ENCODE data around the gene REEP6. TPM values are rescaled to one million over a fixed set of nuclear protein-coding genes. Genes with fewer than 3 reads are reported as not detected.

The REEP6 gene
- total and polyA plus RNA-seq, 4 donors = 2.5 to 7.6 (median 4.9) TPM

DNA sequence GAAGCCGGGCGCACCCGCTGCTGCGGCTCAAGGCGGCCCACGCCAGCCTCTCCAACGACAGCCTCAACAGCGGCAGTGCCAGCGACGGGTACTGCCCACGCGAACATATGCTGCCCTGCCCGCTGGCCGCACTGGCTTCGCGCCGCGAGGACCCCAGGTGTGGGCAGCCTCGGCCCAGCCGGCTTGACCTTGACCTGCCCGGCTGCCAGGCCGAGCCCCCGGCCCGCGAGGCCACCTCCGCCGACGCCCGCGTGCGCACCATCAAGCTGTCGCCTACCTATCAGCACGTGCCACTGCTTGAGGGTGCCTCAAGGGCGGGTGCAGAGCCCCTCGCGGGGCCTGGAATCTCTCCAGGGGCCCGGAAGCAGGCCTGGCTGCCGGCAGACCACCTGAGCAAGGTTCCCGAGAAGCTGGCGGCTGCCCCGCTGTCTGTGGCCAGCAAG lies 24.9 kb upstream of the REEP6 start:
- H3K4me3 ChIP-seq = no peak overlapping the region
- H3K9ac ChIP-seq (ENCODE audit: insufficient read depth in 1 of 2, low read length in 2 of 2) = no peak overlapping the region
- peaks cover 0 to 49% (median 9%) of the 10 kb centered on the region in 5 donors for H3K4me1 ChIP-seq (ENCODE audit: control insufficient read depth in 5 of 5, insufficient read depth in 5 of 5, low read length in 5 of 5)
- 36 to 53% methylated on average over 37 to 41 of the region's 41 CpGs for whole genome bisulfite sequencing, 2 donors
- ATAC-seq (ENCODE audit: insufficient read depth, low FRiP score) (no peak), DNase-seq (no peak)
- H3K27me3 ChIP-seq (ENCODE audit: control insufficient read depth in 3 of 3, insufficient read depth in 3 of 3, low read length in 2 of 3) = peaks cover 14 to 21% (median 16%) of the 10 kb centered on the region in 3 donors
- peaks cover 0 to 10% (median 0%) of the 10 kb centered on the region in 4 donors for H3K9me3 ChIP-seq (ENCODE audit: control insufficient read depth in 4 of 4, insufficient read depth in 3 of 4, low read length in 3 of 4)
- H3K27ac ChIP-seq (ENCODE audit: low read depth in 1 of 2, low read length in 1 of 2) = no peak overlapping the region
- TF ChIP-seq, protein P1, sequence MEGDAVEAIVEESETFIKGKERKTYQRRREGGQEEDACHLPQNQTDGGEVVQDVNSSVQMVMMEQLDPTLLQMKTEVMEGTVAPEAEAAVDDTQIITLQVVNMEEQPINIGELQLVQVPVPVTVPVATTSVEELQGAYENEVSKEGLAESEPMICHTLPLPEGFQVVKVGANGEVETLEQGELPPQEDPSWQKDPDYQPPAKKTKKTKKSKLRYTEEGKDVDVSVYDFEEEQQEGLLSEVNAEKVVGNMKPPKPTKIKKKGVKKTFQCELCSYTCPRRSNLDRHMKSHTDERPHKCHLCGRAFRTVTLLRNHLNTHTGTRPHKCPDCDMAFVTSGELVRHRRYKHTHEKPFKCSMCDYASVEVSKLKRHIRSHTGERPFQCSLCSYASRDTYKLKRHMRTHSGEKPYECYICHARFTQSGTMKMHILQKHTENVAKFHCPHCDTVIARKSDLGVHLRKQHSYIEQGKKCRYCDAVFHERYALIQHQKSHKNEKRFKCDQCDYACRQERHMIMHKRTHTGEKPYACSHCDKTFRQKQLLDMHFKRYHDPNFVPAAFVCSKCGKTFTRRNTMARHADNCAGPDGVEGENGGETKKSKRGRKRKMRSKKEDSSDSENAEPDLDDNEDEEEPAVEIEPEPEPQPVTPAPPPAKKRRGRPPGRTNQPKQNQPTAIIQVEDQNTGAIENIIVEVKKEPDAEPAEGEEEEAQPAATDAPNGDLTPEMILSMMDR (IDR thresholded peaks at IDR 0.05; ENCODE audit: control extremely low read depth, extremely low read depth) = no peak
- H3K36me3 ChIP-seq (ENCODE audit: control insufficient read depth in 4 of 4, insufficient read depth in 4 of 4, low read length in 4 of 4) = peaks cover 0 to under 1% (median 0%) of the 10 kb centered on the region in 4 donors

DNA sequence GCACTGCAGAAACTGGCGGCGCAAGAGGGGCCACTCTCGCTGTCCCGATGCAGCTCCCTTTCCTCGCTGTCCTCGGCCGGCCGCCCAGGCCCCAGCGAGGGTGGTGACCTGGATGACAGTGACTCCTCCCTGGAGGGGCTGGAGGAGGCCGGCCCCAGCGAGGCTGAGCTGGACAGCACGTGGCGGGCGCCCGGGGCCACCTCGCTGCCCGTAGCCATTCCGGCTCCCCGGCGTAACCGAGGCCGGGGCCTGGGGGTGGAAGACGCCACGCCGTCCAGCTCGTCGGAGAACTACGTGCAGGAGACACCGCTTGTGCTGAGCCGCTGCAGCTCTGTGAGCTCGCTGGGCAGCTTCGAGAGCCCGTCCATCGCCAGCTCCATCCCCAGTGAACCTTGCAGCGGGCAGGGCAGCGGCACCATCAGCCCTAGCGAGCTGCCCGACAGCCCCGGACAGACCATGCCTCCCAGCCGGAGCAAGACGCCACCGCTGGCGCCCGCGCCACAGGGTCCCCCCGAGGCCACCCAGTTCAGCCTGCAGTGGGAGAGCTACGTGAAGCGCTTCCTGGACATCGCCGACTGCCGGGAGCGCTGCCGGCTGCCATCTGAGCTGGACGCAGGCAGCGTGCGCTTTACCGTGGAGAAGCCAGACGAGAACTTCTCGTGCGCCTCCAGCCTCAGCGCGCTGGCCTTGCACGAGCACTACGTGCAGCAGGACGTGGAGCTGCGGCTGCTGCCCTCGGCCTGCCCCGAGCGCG lies 24.3 kb upstream of the REEP6 start:
- DNase-seq (no peak), ATAC-seq (ENCODE audit: insufficient read depth, low FRiP score) (no peak)
- Histone ChIP-seq H3K4me3 (no peak overlapping the region), H3K36me3 (ENCODE audit: control insufficient read depth in 4 of 4, insufficient read depth in 4 of 4, low read length in 4 of 4) (no peaks in the 10 kb centered on the region), H3K27me3 (ENCODE audit: control insufficient read depth in 3 of 3, insufficient read depth in 3 of 3, low read length in 2 of 3) (peaks cover 16 to 27% (median 20%) of the 10 kb centered on the region in 3 donors), H3K9me3 (ENCODE audit: control insufficient read depth in 4 of 4, insufficient read depth in 3 of 4, low read length in 3 of 4) (peaks cover 0 to 10% (median 0%) of the 10 kb centered on the region in 4 donors), H3K27ac (ENCODE audit: low read depth in 1 of 2, low read length in 1 of 2) (no peak overlapping the region), H3K4me1 (ENCODE audit: control insufficient read depth in 5 of 5, insufficient read depth in 5 of 5, low read length in 5 of 5) (peaks cover 0 to 55% (median 11%) of the 10 kb centered on the region in 5 donors), H3K9ac (ENCODE audit: insufficient read depth in 1 of 2, low read length in 2 of 2) (no peak overlapping the region)
- TF ChIP-seq, protein P1 (IDR thresholded peaks at IDR 0.05; ENCODE audit: control extremely low read depth, extremely low read depth) = no peak
- WGBS, 2 donors = 18 to 25% methylated on average over 35 to 70 of the region's 70 CpGs

DNA sequence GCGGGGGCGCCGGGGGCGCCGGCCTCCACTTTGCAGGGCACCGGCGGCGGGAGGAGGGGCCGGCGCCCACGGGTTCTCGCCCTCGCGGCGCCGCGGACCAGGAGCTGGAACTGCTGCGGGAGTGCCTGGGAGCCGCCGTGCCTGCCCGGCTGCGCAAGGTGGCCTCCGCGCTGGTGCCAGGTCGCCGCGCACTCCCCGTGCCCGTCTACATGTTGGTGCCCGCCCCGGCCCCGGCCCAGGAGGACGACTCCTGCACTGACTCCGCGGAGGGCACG lies 23.8 kb upstream of the REEP6 start:
- Histone ChIP-seq H3K9me3 (ENCODE audit: control insufficient read depth in 4 of 4, insufficient read depth in 3 of 4, low read length in 3 of 4) (peaks cover 0 to 14% (median 0%) of the 10 kb centered on the region in 4 donors), H3K4me1 (ENCODE audit: control insufficient read depth in 5 of 5, insufficient read depth in 5 of 5, low read length in 5 of 5) (peaks cover 0 to 57% (median 11%) of the 10 kb centered on the region in 5 donors), H3K27me3 (ENCODE audit: control insufficient read depth in 3 of 3, insufficient read depth in 3 of 3, low read length in 2 of 3) (peaks cover 16 to 32% (median 25%) of the 10 kb centered on the region in 3 donors), H3K27ac (ENCODE audit: low read depth in 1 of 2, low read length in 1 of 2) (no peak overlapping the region), H3K36me3 (ENCODE audit: control insufficient read depth in 4 of 4, insufficient read depth in 4 of 4, low read length in 4 of 4) (no peaks in the 10 kb centered on the region), H3K9ac (ENCODE audit: insufficient read depth in 1 of 2, low read length in 2 of 2) (no peak overlapping the region), H3K4me3 (no peak overlapping the region)
- WGBS, 2 donors = 2 to 3% methylated on average over 7 to 36 of the region's 36 CpGs
- ATAC-seq (ENCODE audit: insufficient read depth, low FRiP score) (no peak), DNase-seq (no peak)
- TF ChIP-seq, protein P1 (IDR thresholded peaks at IDR 0.05; ENCODE audit: control extremely low read depth, extremely low read depth) = no peak

All from lung (tissue), 12 donors.